ENCODE measurements around the gene ZNF391. TPM values are rescaled to one million over a fixed set of nuclear protein-coding genes. Genes with fewer than 3 reads are reported as not detected.

Gene ZNF391

GRCh38 chr6:27452496-27452897 is 63.9 kb downstream of the ZNF391 start:
- H3K4ac ChIP-seq (ENCODE audit: low read length), result no peak overlapping the region
- no peaks in the 10 kb centered on the region for H3K79me1 ChIP-seq (ENCODE audit: low read depth, low read length)
- no peaks in the 10 kb centered on the region for H3K4me1 ChIP-seq (ENCODE audit: control insufficient read depth in 2 of 2, insufficient read depth in 1 of 2, low read depth in 1 of 2, low read length in 2 of 2)
- H2BK12ac ChIP-seq (ENCODE audit: low read length), result no peak overlapping the region
- H3K27ac ChIP-seq (replicated peaks; ENCODE audit: low read length), result no peak overlapping the region
- H2AFZ ChIP-seq (ENCODE audit: low read length), result no peak overlapping the region
- H3K14ac ChIP-seq (ENCODE audit: low read length), result no peak overlapping the region
- H3K9ac ChIP-seq (ENCODE audit: low read depth, low read length, poor library complexity), result no peak overlapping the region
- no peak overlapping the region for H3K4me2 ChIP-seq (ENCODE audit: insufficient read depth, low read length, poor library complexity, severe bottlenecking)
- no peak overlapping the region for H4K8ac ChIP-seq (ENCODE audit: low read depth, low read length)
- no peak overlapping the region for H2BK15ac ChIP-seq (ENCODE audit: low read length)
- no peak overlapping the region for H3K18ac ChIP-seq (ENCODE audit: low read length)
- H3K27me3 ChIP-seq (ENCODE audit: control insufficient read depth in 3 of 3, insufficient read depth in 3 of 3, low read depth in 1 of 3, low read length in 3 of 3), result peaks cover 0 to 2% (median 0%) of the 10 kb centered on the region in 3 experiments
- no peak overlapping the region for H2AK5ac ChIP-seq (ENCODE audit: low read depth, low read length)
- peaks cover 41 to 93% of the 10 kb centered on the region in 2 donors for H3K36me3 ChIP-seq (replicated peaks in 1 of 2; ENCODE audit: control insufficient read depth in 2 of 2, insufficient read depth in 2 of 2, low read length in 2 of 2)
- no peak for DNase-seq (ENCODE audit: low spot score)
- no peak overlapping the region for H3K23ac ChIP-seq (ENCODE audit: low read depth, low read length, poor library complexity)
- WGBS, 2 donors (ENCODE audit: extremely low coverage in 2 of 2, insufficient read length in 2 of 2, insufficient replicate concordance in 1 of 2), result no CpG with 5 or more reads among the region's 3 CpGs
- H2BK5ac ChIP-seq (ENCODE audit: low read length), result no peak overlapping the region
- no peak overlapping the region for H3K4me3 ChIP-seq (ENCODE audit: low read length in 2 of 2)
- H4K91ac ChIP-seq (ENCODE audit: low read depth, low read length, poor library complexity), result no peak overlapping the region
- H3K9me3 ChIP-seq (replicated peaks in 1 of 2; ENCODE audit: control insufficient read depth in 2 of 2, insufficient read depth in 1 of 2, low read depth in 1 of 2, low read length in 2 of 2), result peaks cover 55 to 100% of the 10 kb centered on the region in 2 donors
- no peak overlapping the region for H2BK120ac ChIP-seq (ENCODE audit: low read depth, low read length)

Small RNA genes lying within 50 kb of the gene (small RNA-seq; reads per million reads assigned to genes)
- gene MCFD2P1 (ENCODE audit: insufficient read depth), result not detected

Data from neuronal stem cell (in vitro differentiated cells).